SK-N-SH treated with all-trans-retinoic acid at 6 μM for 48 hours (cell line): ENCODE results near the gene ROBO2.

ENCODE experiments used
- ATAC-seq: fragments of 200-7000 bp; cut with Tn5 transposase; 3 replicates; pipeline ENCODE4 v1.9.1; 2020; ENCODE audit warnings: mild to moderate bottlenecking, moderate library complexity
- ARNTL ChIP-seq: fragments of 450-650 bp; formaldehyde crosslinking; IDR thresholded peaks from 2 replicates; pipeline ENCODE4 v1.5.0; 2020; ENCODE audit warnings: low read depth, mild to moderate bottlenecking, moderate library complexity, borderline replicate concordance
- BACH2 ChIP-seq: fragments of 250-450 bp; sonication (Bioruptor Pico); IDR thresholded peaks from 2 replicates; pipeline ENCODE4 v1.9.0; 2021; ENCODE audit warnings: mild to moderate bottlenecking, borderline replicate concordance
- CSDC2 ChIP-seq: fragments of 250-450 bp; sonication (Bioruptor Pico); IDR thresholded peaks from 2 replicates; pipeline ENCODE4 v1.5.0; 2020; ENCODE audit warnings: mild to moderate bottlenecking, moderate library complexity
- ESRRG ChIP-seq: fragments of 250-450 bp; sonication (Bioruptor Pico); IDR thresholded peaks from 2 replicates; pipeline ENCODE4 v1.6.1; 2021; ENCODE audit warnings: mild to moderate bottlenecking
- GLIS3 ChIP-seq: fragments of 250-450 bp; sonication (Bioruptor Pico); IDR thresholded peaks from 2 replicates; pipeline ENCODE4 v1.5.0; 2020; ENCODE audit warnings: mild to moderate bottlenecking, moderate library complexity
- ISL1 ChIP-seq: fragments of 250-450 bp; sonication (Bioruptor Pico); IDR thresholded peaks from 2 replicates; pipeline ENCODE4 v2.1.2; 2022; ENCODE audit warnings: mild to moderate bottlenecking, moderate library complexity
- OSR1 ChIP-seq: fragments of 250-450 bp; sonication (Bioruptor Pico); IDR thresholded peaks from 2 replicates; pipeline ENCODE4 v1.8.0; 2022; ENCODE audit warnings: moderate library complexity, mild to moderate bottlenecking, inconsistent platforms
- PPARA ChIP-seq: fragments of 250-450 bp; sonication (Bioruptor Pico); IDR thresholded peaks from 2 replicates; pipeline ENCODE4 v1.5.0; 2020; ENCODE audit warnings: mild to moderate bottlenecking, borderline replicate concordance
- RARB ChIP-seq: fragments of 250-450 bp; sonication (Bioruptor Pico); IDR thresholded peaks from 2 replicates; pipeline ENCODE4 v1.8.0; 2021; ENCODE audit warnings: mild to moderate bottlenecking, moderate library complexity
- SNAI2 ChIP-seq: fragments of 250-450 bp; sonication (Bioruptor Pico); IDR thresholded peaks from 2 replicates; pipeline ENCODE4 v1.5.0; 2020; ENCODE audit warnings: mild to moderate bottlenecking, moderate library complexity
- TCF4 ChIP-seq: fragments of 250-450 bp; sonication (Bioruptor Pico); IDR thresholded peaks from 2 replicates; pipeline ENCODE4 v1.8.0; 2021; ENCODE audit warnings: mild to moderate bottlenecking, moderate library complexity, borderline replicate concordance
- TOX ChIP-seq: fragments of 250-450 bp; sonication (Bioruptor Pico); IDR thresholded peaks from 2 replicates; pipeline ENCODE4 v1.8.0; 2021; ENCODE audit warnings: mild to moderate bottlenecking, moderate library complexity, borderline replicate concordance
- ZC3H10 ChIP-seq: fragments of 250-450 bp; sonication (Bioruptor Pico); IDR thresholded peaks from 2 replicates; pipeline ENCODE4 v1.5.1; 2021; ENCODE audit warnings: mild to moderate bottlenecking, moderate library complexity
- ZFP3 ChIP-seq: fragments of 250-450 bp; sonication (Bioruptor Pico); IDR thresholded peaks from 2 replicates; pipeline ENCODE4 v1.5.0; 2020; ENCODE audit warnings: mild to moderate bottlenecking, moderate library complexity
- ZFP30 ChIP-seq: fragments of 450-650 bp; formaldehyde crosslinking; IDR thresholded peaks from 2 replicates; pipeline ENCODE4 v1.5.0; 2022; ENCODE audit warnings: mild to moderate bottlenecking, moderate library complexity
- ZNF565 ChIP-seq: fragments of 450-650 bp; formaldehyde crosslinking; conservative IDR thresholded peaks from 2 replicates; pipeline ENCODE4 v1.5.0; 2020; ENCODE audit warnings: low read depth, mild to moderate bottlenecking, moderate library complexity
- ZNF8 ChIP-seq: fragments of 450-650 bp; formaldehyde crosslinking; IDR thresholded peaks from 2 replicates; pipeline ENCODE4 v1.5.0; 2020; ENCODE audit warnings: mild to moderate bottlenecking, moderate library complexity
- TF ChIP-seq, protein P1 (sequence below): fragments of 250-450 bp; sonication (Bioruptor Pico); IDR thresholded peaks from 2 replicates; pipeline ENCODE4 v1.8.0; 2020; ENCODE audit warnings: mild to moderate bottlenecking, moderate library complexity, borderline replicate concordance
- TF ChIP-seq, protein P2 (sequence below): fragments of 250-450 bp; sonication (Bioruptor Pico); IDR thresholded peaks from 2 replicates; pipeline ENCODE4 v1.8.0; 2021; ENCODE audit warnings: low read depth, mild to moderate bottlenecking, moderate library complexity, borderline replicate concordance

ROBO2 gene

DNA sequence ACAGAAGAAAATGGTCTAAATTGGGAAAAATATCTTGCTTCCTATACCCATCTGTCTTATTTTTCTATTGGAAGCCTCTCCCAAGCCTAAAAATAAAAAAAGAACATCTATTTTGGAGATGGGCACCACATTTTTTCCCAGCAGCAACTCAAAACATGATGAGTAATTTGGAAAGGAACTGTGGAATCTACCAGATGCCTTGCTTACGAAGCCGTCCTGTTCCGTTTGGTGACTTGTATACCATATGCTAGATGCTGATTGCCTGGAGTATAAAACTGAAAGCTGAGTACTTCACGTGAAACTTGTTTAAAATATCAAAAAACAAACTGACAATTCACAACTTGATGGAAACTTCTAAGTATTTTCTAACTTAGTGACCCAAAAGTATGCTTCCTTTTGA, 491.0 kb downstream of the ROBO2 start (continued):
- no peak for TF ChIP-seq ARNTL (CRISPR knock-in tag)
- TF ChIP-seq GLIS3 (CRISPR knock-in tag) = no peak
- TF ChIP-seq ZC3H10 (CRISPR knock-in tag) = no peak
- no peak for TF ChIP-seq ZFP3 (CRISPR knock-in tag)
- TF ChIP-seq ESRRG = no peak
- TF ChIP-seq, protein P1, sequence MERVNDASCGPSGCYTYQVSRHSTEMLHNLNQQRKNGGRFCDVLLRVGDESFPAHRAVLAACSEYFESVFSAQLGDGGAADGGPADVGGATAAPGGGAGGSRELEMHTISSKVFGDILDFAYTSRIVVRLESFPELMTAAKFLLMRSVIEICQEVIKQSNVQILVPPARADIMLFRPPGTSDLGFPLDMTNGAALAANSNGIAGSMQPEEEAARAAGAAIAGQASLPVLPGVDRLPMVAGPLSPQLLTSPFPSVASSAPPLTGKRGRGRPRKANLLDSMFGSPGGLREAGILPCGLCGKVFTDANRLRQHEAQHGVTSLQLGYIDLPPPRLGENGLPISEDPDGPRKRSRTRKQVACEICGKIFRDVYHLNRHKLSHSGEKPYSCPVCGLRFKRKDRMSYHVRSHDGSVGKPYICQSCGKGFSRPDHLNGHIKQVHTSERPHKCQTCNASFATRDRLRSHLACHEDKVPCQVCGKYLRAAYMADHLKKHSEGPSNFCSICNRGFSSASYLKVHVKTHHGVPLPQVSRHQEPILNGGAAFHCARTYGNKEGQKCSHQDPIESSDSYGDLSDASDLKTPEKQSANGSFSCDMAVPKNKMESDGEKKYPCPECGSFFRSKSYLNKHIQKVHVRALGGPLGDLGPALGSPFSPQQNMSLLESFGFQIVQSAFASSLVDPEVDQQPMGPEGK (CRISPR knock-in tag) = no peak
- no peak for TF ChIP-seq SNAI2 (CRISPR knock-in tag)

DNA sequence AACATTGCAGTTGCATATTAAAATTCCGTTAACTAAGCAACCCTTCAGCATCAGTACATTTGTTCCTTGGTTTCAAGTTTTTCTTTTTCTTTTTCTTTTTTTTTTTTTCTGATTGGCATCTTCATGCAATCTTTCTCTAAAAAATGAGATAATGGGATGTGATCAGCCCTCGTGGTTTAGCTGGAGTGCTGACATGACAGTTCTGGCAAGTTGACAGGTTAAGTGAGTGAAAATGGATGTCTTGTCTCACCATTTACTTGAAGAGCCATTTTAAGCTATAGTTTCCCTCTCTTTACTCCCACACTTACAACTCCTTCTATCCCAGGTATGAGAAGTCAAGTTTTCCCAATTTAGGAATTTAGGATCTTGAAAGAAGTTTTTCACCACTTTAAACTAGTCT, 495.2 kb downstream of the ROBO2 start:
- TF ChIP-seq, protein P1 (CRISPR knock-in tag) = no peak
- no peak for TF ChIP-seq ZFP3 (CRISPR knock-in tag)
- no peak for TF ChIP-seq OSR1 (CRISPR knock-in tag)
- TF ChIP-seq SNAI2 (CRISPR knock-in tag) = no peak
- no peak for TF ChIP-seq ZC3H10 (CRISPR knock-in tag)
- TF ChIP-seq ZNF8 = no peak
- TF ChIP-seq RARB (CRISPR knock-in tag) = no peak
- TF ChIP-seq, protein P2, sequence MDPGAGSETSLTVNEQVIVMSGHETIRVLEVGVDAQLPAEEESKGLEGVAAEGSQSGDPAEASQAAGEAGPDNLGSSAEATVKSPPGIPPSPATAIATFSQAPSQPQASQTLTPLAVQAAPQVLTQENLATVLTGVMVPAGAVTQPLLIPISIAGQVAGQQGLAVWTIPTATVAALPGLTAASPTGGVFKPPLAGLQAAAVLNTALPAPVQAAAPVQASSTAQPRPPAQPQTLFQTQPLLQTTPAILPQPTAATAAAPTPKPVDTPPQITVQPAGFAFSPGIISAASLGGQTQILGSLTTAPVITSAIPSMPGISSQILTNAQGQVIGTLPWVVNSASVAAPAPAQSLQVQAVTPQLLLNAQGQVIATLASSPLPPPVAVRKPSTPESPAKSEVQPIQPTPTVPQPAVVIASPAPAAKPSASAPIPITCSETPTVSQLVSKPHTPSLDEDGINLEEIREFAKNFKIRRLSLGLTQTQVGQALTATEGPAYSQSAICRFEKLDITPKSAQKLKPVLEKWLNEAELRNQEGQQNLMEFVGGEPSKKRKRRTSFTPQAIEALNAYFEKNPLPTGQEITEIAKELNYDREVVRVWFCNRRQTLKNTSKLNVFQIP = no peak
- TF ChIP-seq ZNF565 (CRISPR knock-in tag) = no peak
- no peak for TF ChIP-seq GLIS3 (CRISPR knock-in tag)
- no peak for TF ChIP-seq TOX (CRISPR knock-in tag)
- no peak for TF ChIP-seq BACH2 (CRISPR knock-in tag)
- TF ChIP-seq PPARA (CRISPR knock-in tag) = no peak
- TF ChIP-seq CSDC2 = no peak
- TF ChIP-seq, all 23 proteins: peak for 0
- ATAC-seq = no peak

DNA sequence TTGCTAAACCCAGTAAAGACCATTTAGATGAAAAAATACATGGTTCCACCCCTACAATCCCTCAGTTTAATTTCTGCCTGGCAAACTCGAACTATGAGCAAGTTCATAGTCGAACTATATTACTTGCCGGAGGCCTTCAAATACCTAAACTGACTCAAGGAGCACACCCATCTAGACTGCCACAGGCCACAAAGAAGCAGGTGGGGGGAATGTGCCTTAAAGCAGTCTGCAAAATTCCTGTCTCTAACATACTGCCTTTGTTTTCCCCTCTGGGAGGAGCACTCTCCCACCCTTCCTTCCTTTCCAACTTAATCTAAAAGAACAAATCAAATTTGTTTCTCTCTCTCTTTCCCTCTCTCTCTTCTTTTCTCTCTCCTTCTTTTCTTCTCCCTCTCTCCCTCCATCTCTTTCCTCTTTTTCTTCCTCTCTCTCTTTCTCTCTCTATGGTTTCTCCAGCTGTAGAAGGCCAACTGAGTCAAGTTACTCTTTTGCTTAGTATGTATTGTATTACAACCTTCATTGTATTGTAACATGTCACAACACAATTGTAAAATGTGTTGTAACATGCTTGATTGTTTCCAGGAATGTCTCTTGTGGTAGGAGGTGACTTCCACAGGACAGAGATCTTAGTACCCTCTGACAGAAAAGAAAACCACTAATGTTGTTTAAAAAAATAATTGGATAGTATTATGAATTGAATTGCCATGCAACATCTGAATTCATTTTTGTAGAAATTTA, 496.3 kb downstream of the ROBO2 start:
- ATAC-seq = no peak
- TF ChIP-seq PPARA (CRISPR knock-in tag) (no peak), ZFP3 (CRISPR knock-in tag) (no peak), ARNTL (CRISPR knock-in tag) (no peak), ZC3H10 (CRISPR knock-in tag) (no peak), TCF4 (CRISPR knock-in tag) (no peak)

DNA sequence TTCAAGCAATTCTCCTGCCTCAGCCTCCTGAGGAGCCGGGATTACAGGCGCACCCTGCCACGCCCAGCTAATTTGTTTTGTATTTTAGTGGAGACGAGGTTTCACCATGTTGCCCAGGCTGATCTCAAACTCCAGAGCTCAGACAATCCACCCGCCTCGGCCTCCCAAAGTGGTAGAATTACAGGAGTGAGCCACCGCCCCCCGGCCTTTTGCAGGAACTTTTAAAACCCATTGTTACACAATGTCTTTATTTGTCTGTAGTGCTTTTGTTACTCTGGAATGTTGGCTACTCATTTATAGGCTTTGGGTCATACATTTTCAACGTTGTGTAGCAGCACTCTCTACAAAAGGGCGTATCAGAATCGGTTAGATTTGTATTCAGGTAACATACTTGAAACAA, 499.1 kb downstream of the ROBO2 start:
- TF ChIP-seq SNAI2 (CRISPR knock-in tag) (no peak), ISL1 (no peak), CSDC2 (no peak), ZNF8 (no peak), ZFP30 (CRISPR knock-in tag) (no peak), BACH2 (CRISPR knock-in tag) (no peak)
- no peak for ATAC-seq

DNA sequence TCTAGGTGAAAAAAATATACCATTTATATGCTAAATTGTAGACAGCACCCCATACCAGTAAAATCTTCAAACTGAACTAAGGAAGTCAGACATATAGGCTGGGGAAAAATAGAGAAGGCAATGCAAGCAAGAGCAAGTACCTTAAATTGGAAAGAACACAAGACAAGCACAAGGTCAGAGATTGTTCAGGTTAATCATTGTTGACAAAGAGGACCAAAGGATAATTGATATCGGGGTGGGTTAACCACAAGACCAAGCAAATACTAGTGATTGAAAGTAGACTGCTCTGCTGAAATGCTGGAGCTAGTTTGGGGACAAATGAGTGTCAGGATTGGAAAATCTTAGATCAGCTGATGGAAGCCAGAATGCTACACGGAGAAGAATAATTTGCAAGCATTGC, 499.8 kb downstream of the ROBO2 start:
- ATAC-seq = no peak
- no peak for TF ChIP-seq ARNTL (CRISPR knock-in tag)
- TF ChIP-seq, protein P2 = no peak
- TF ChIP-seq GLIS3 (CRISPR knock-in tag) = no peak
